ENCODE results near the gene NR1H4. TPM values are rescaled to one million over a fixed set of nuclear protein-coding genes. Genes with fewer than 3 reads are reported as not detected.

The NR1H4 gene
- total and polyA plus RNA-seq, 4 donors = 33.5 to 106 (median 55.0) TPM

DNA sequence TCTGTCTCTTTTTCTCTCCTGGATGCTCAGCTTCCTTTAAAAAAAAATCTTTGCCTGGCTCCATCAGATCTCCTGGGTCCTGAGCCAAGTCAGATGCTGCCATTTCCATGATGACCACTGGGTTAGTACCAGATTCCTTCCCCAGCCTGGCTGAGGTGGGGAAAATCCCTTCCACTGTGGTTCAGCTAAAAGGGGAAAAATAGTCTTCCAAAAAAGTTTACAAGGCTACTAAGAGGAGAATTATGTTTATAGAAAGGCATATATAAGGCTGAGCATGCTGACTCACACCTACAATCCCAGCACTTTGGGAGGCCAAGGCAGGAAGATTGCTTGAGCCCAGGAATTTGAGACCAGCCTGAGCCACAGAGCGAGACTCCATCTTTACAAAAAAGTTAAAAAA, 71.4 kb downstream of the NR1H4 start:
- Histone ChIP-seq H3K27ac (ENCODE audit: low read depth in 1 of 2, low read length in 2 of 2) (no peak overlapping the region), H3K9ac (ENCODE audit: low read depth in 1 of 2, low read length in 2 of 2) (no peak overlapping the region), H3K4me1 (ENCODE audit: control insufficient read depth in 4 of 4, insufficient read depth in 4 of 4, low read length in 3 of 4) (no peaks in the 10 kb centered on the region), H3K27me3 (ENCODE audit: control insufficient read depth in 4 of 4, insufficient read depth in 4 of 4, low read length in 3 of 4) (no peaks in the 10 kb centered on the region), H3K9me3 (ENCODE audit: control insufficient read depth in 4 of 4, low read length in 3 of 4) (no peaks in the 10 kb centered on the region), H3K4me3 (ENCODE audit: low read depth in 1 of 3, low read length in 3 of 3) (no peak overlapping the region), H3K36me3 (ENCODE audit: control insufficient read depth in 4 of 4, insufficient read depth in 3 of 4, low read depth in 1 of 4, low read length in 3 of 4) (peaks cover 16 to 67% (median 56%) of the 10 kb centered on the region in 4 donors)
- TF ChIP-seq, protein P1, sequence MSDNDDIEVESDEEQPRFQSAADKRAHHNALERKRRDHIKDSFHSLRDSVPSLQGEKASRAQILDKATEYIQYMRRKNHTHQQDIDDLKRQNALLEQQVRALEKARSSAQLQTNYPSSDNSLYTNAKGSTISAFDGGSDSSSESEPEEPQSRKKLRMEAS (IDR thresholded peaks at IDR 0.05) = no peak
- TF ChIP-seq, protein P2, sequence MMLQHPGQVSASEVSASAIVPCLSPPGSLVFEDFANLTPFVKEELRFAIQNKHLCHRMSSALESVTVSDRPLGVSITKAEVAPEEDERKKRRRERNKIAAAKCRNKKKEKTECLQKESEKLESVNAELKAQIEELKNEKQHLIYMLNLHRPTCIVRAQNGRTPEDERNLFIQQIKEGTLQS (IDR thresholded peaks at IDR 0.05) = no peak
- no peak for TF ChIP-seq YY1 (IDR thresholded peaks at IDR 0.05)
- TF ChIP-seq, protein P3, sequence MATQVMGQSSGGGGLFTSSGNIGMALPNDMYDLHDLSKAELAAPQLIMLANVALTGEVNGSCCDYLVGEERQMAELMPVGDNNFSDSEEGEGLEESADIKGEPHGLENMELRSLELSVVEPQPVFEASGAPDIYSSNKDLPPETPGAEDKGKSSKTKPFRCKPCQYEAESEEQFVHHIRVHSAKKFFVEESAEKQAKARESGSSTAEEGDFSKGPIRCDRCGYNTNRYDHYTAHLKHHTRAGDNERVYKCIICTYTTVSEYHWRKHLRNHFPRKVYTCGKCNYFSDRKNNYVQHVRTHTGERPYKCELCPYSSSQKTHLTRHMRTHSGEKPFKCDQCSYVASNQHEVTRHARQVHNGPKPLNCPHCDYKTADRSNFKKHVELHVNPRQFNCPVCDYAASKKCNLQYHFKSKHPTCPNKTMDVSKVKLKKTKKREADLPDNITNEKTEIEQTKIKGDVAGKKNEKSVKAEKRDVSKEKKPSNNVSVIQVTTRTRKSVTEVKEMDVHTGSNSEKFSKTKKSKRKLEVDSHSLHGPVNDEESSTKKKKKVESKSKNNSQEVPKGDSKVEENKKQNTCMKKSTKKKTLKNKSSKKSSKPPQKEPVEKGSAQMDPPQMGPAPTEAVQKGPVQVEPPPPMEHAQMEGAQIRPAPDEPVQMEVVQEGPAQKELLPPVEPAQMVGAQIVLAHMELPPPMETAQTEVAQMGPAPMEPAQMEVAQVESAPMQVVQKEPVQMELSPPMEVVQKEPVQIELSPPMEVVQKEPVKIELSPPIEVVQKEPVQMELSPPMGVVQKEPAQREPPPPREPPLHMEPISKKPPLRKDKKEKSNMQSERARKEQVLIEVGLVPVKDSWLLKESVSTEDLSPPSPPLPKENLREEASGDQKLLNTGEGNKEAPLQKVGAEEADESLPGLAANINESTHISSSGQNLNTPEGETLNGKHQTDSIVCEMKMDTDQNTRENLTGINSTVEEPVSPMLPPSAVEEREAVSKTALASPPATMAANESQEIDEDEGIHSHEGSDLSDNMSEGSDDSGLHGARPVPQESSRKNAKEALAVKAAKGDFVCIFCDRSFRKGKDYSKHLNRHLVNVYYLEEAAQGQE (IDR thresholded peaks at IDR 0.05) = no peak
- no peak for TF ChIP-seq FOXA2 (IDR thresholded peaks at IDR 0.05)
- TF ChIP-seq NR2F2 (IDR thresholded peaks at IDR 0.05) = no peak
- 89% methylated on average over 1 of the region's 1 CpG for WGBS
- no peak for DNase-seq (ENCODE audit: low spot score)

DNA sequence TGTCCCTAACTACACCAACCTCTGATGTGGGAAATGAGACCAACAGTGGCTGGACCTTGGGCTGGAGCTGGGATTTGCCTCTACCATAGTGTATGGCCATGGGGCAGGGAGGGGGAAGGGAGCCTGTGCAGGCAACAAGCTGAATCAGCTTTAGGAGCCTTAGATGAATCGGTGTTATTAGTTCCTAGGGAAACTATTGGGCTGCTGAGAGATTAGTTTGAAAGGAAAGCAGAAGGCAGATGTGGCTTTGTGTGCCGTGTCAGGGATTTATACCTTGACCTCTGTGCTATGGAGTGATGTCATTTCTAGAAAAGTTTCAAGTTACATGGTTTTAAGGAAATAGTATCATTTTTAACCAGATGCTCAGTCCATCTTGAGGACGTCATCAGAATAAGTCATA, 80.3 kb downstream of the NR1H4 start:
- Histone ChIP-seq H3K9ac (ENCODE audit: low read depth in 1 of 2, low read length in 2 of 2) (no peak overlapping the region), H3K9me3 (ENCODE audit: control insufficient read depth in 4 of 4, low read length in 3 of 4) (no peaks in the 10 kb centered on the region), H3K27ac (ENCODE audit: low read depth in 1 of 2, low read length in 2 of 2) (peak overlapping the region; percentile 46 to 70), H3K27me3 (ENCODE audit: control insufficient read depth in 4 of 4, insufficient read depth in 4 of 4, low read length in 3 of 4) (no peaks in the 10 kb centered on the region), H3K4me3 (ENCODE audit: low read depth in 1 of 3, low read length in 3 of 3) (no peak overlapping the region), H3K36me3 (ENCODE audit: control insufficient read depth in 4 of 4, insufficient read depth in 3 of 4, low read depth in 1 of 4, low read length in 3 of 4) (peaks cover 2 to 38% (median 18%) of the 10 kb centered on the region in 4 donors), H3K4me1 (ENCODE audit: control insufficient read depth in 4 of 4, insufficient read depth in 4 of 4, low read length in 3 of 4) (peaks cover 0 to 45% (median 43%) of the 10 kb centered on the region in 4 donors)
- DNase-seq (ENCODE audit: low spot score) = no peak
- TF ChIP-seq HNF4A (conservative IDR thresholded peaks at IDR 0.05) (no peak), SP1 (IDR thresholded peaks at IDR 0.05) (no peak), EGR1 (IDR thresholded peaks at IDR 0.05; ENCODE audit: low read depth in 2 of 2) (no peak), GABPA (IDR thresholded peaks at IDR 0.05 in 1 of 2, conservative IDR thresholded peaks at IDR 0.05 in 1 of 2) (no peak), FOXA2 (IDR thresholded peaks at IDR 0.05) (no peak)
- WGBS = 31% methylated on average over 3 of the region's 3 CpGs

DNA sequence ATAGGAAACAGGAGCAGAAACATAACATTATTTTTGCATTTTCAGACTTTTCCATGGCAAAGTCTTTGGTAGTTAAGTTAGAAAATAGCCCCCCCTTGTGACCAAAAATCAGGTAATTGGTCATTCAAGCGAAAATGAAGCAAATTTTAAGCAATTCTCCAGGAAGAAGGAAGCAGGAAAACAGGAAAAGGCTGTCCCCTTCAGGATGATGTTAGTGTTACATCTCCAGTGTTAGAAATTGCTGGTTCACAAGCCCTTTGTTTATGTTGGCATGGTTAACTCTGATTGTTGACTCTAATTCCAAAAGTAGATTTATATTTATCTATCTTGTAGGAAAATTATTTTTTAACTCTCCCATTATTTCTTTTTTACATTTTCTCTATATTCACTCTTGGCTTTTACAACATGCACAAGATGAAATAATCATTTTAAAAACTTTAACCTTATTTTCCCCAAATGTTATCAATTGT, 81.0 kb downstream of the NR1H4 start:
- H3K9me3 ChIP-seq (ENCODE audit: control insufficient read depth in 4 of 4, low read length in 3 of 4) = no peaks in the 10 kb centered on the region
- H3K36me3 ChIP-seq (ENCODE audit: control insufficient read depth in 4 of 4, insufficient read depth in 3 of 4, low read depth in 1 of 4, low read length in 3 of 4) = peaks cover 2 to 32% (median 14%) of the 10 kb centered on the region in 4 donors
- no peaks in the 10 kb centered on the region for H3K27me3 ChIP-seq (ENCODE audit: control insufficient read depth in 4 of 4, insufficient read depth in 4 of 4, low read length in 3 of 4)
- H3K4me1 ChIP-seq (ENCODE audit: control insufficient read depth in 4 of 4, insufficient read depth in 4 of 4, low read length in 3 of 4) = peaks cover 0 to 45% (median 43%) of the 10 kb centered on the region in 4 donors
- peak overlapping the region; percentile 70 for H3K27ac ChIP-seq (ENCODE audit: low read depth in 1 of 2, low read length in 2 of 2)
- H3K4me3 ChIP-seq (ENCODE audit: low read depth in 1 of 3, low read length in 3 of 3) = no peak overlapping the region
- H3K9ac ChIP-seq (ENCODE audit: low read depth in 1 of 2, low read length in 2 of 2) = no peak overlapping the region
- DNase-seq (ENCODE audit: low spot score) = no peak
- 2% methylated on average over 1 of the region's 1 CpG for WGBS
- peak; percentile 53 to 60 for TF ChIP-seq HNF4A (conservative IDR thresholded peaks at IDR 0.05)
- TF ChIP-seq FOXA1 (IDR thresholded peaks at IDR 0.05) = peak; percentile 75
- TF ChIP-seq RXRA (IDR thresholded peaks at IDR 0.05) = peak; percentile 44 to 50
- TF ChIP-seq YY1 (IDR thresholded peaks at IDR 0.05) = no peak
- TF ChIP-seq EGR1 (IDR thresholded peaks at IDR 0.05; ENCODE audit: low read depth in 2 of 2) = peak; percentile 48 to 80
- TF ChIP-seq, protein P3 (IDR thresholded peaks at IDR 0.05) = peak; percentile 35
- TF ChIP-seq, protein P2 (IDR thresholded peaks at IDR 0.05) = peak; percentile 50
- TF ChIP-seq, protein P4, sequence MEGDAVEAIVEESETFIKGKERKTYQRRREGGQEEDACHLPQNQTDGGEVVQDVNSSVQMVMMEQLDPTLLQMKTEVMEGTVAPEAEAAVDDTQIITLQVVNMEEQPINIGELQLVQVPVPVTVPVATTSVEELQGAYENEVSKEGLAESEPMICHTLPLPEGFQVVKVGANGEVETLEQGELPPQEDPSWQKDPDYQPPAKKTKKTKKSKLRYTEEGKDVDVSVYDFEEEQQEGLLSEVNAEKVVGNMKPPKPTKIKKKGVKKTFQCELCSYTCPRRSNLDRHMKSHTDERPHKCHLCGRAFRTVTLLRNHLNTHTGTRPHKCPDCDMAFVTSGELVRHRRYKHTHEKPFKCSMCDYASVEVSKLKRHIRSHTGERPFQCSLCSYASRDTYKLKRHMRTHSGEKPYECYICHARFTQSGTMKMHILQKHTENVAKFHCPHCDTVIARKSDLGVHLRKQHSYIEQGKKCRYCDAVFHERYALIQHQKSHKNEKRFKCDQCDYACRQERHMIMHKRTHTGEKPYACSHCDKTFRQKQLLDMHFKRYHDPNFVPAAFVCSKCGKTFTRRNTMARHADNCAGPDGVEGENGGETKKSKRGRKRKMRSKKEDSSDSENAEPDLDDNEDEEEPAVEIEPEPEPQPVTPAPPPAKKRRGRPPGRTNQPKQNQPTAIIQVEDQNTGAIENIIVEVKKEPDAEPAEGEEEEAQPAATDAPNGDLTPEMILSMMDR (IDR thresholded peaks at IDR 0.05; ENCODE audit: low read depth, low read length, missing input control) = peak; percentile 94
- TF ChIP-seq, protein P5, sequence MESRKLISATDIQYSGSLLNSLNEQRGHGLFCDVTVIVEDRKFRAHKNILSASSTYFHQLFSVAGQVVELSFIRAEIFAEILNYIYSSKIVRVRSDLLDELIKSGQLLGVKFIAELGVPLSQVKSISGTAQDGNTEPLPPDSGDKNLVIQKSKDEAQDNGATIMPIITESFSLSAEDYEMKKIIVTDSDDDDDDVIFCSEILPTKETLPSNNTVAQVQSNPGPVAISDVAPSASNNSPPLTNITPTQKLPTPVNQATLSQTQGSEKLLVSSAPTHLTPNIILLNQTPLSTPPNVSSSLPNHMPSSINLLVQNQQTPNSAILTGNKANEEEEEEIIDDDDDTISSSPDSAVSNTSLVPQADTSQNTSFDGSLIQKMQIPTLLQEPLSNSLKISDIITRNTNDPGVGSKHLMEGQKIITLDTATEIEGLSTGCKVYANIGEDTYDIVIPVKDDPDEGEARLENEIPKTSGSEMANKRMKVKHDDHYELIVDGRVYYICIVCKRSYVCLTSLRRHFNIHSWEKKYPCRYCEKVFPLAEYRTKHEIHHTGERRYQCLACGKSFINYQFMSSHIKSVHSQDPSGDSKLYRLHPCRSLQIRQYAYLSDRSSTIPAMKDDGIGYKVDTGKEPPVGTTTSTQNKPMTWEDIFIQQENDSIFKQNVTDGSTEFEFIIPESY (IDR thresholded peaks at IDR 0.05) = no peak
- TF ChIP-seq RAD21 (IDR thresholded peaks at IDR 0.05) = peak; percentile 94 to 97
